Stimulated activated CD8-positive, alpha-beta memory T cell treated with anti-CD3 and anti-CD28 coated beads, Interleukin-7, amount 100 ng/mL, for 4 hours (primary cell): Measurements from ENCODE around the gene HDAC5.
"Not testable (repeated sequence)": the region's sequence is repeated elsewhere in the genome, so short reads cannot be mapped to it uniquely, and the experiment has no call there.

Source experiments
- DNase-seq, 2 donors: peaks; one replicate each; pipeline ENCODE4 v3.0.0-alpha.2; 2020; ENCODE audit warnings: low read depth in 2 of 2

Gene HDAC5

DNA sequence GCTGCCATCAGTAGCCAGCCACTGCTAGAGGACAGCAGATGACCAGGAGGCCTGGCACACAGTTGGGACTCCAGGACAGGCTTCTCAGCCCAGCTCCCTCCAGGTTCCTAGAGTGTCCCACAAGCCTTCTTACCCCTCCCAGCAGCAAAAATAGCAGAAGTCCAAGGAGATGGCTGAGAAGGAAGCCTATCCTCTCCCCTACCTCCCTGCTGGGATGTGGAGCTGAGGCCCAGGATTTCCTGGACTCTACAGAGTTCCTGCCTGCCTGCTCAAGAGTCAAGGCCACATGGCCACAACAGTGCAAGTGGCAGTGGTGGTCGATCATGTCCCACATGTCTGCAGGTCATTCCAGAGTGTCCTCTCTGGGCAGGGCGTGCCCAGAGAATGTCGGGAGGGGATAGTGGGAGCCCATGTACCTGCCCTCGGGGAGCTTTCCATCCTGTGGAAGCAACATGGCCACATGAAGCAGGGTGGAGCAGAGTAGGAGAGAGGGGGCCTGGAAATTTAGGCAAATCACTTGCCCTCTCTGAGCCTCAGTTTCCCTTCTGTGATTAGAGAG, 10.6 kb upstream of the HDAC5 start:
- no peak for DNase-seq

DNA sequence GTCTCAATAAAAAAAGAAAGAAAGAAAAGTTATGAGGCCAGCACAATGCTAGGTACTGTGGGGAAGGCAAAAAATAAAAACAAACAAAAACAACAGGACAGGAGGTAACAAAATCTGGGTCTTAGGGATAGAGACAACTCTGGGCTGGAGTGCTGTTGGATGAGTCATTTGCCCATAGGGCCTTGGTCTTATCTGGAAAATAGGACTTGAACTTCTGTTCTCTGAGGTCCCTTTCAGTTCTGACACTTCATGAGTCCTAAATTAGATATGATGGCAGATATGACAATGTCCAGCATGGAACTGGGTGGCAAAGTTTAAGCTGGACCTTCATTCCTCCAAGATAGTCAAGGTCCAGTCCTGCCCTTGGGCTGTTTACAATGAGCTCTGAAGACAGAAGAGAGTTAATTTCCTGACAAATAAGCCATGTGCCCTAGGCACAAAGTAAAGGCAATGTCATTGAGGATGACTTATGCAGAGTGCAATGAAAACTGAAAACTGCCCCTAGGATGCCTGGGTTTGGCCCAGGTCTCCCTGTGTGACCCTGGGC, 8.9 kb upstream of the HDAC5 start:
- DNase-seq = no peak

GRCh38 chr17:44131372-44131771, 7.9 kb upstream of the HDAC5 start:
- DNase-seq = not testable (repeated sequence)

GRCh38 chr17:44130693-44131349, 7.4 kb upstream of the HDAC5 start:
- no peak for DNase-seq

- no peak for DNase-seq
These were observed 4.9 kb upstream of the HDAC5 start for GRCh38 chr17:44128383-44128782.

DNA sequence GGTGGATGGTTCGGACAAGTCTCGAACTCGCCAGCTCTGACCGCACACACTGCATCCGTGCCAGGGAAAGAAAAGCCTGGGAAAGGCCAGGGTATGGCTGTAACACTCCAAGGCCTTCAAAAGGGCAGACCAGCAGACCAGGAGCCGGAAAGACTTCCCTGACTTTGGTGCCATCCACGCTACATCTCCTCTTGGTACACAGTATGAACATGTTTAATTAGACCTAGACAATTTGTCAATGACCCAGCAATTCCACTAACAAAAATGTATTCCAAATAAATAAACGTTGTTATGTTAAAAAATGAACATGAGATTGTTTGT, 637 bp upstream of the HDAC5 start:
- DNase-seq = no peak

DNA sequence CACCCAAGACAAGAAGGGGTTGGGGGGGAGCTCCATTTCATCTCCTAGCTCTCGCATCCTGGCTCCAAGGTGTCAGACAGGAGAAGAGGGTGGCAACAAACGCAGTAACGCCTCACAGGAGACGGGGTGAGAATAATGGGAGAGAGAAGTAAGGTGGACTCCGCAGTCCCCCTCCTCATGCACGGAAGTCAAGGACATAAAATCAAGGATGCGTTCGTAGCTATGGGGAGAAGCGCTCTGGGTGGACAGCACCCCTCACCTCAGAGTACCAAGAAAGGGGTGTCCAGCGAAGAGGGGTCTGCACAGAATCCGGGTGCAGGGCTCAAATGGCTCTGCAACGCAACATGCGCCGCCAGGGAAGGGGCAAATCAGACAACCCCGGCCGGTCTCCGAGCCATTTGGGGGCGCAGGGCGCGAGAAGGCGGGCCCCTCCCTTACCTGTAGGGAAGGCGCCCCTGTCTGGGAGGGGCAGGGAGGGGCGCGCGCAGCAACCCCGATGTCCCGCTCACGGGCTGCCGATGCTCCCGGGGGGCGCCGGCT, 555 bp downstream of the HDAC5 start:
- DNase-seq = no peak

DNA sequence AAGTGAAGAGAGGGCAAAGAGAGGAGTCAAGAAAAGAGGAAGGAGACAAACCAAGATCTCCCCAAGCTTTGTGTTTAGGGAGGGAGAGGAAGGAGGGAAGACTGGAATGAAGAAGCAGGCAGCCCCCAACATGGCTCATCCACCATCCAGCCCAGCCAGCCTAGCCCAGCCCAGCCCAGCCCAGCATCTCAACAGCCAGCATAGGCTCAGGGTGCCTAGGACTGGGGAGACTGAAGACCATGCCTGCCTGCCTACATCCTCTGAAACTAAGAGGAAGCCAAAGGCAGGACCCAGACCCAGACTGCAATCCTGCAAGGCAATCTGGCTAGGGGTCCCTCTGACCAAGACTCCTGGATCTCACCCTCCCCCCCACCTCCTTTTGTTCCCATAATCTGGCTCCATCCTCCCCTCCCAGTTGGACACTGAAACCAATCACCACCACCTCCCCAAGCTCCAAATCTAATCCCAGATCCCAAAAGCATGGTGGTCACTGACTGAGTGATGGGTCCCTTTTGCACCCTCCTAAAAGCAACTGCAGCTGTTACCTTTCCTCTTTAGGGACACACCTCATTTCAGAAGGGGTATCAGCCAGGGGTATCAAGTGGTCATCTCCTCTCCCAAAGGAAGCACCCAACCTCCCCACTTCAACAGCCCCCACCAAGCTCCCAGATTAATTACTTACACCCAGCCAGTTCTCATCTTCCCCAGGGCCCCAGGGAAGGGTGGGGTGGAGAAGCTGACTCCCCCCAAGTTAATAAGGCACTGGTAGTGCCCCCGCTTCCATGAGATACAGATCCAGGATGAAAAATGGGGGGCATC, 1.2 kb downstream of the HDAC5 start:
- no peak for DNase-seq

DNA sequence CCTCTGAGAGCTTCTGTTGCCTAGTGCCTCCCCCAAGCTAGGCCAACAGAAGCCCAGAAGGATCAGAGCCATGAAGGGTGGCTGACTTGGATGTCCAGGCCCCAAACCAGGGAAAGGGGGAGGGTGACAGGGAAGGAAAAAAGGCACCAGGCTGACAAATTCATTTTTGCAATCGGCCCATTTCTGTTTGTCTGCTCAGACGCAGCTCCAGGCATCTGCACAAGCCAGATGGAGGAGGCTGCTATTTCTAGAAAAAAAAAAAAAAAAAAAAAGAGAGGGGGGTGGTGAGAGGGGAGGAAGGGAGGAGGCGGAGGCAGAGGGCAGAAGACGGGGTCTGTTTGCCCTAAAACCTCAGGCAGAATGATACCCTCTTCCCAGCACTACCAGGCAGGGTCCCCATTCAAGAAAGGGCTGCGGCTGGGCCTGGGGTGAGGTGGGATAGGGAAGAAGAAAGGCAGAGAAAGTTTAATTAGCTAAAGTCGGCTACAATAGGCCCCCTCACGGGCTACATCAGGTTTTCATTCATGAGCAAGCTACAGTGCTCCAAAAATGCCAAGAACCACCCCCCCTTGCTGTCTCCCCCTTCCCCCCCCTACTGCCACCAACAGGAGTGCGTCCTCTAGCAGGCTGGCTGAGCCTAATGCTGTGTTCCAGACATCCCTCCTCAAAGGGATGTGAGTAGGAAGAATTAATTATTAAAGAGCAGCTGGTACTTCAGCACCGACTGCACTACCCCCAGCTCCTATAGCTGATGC, 2.4 kb downstream of the HDAC5 start:
- DNase-seq = no peak

DNA sequence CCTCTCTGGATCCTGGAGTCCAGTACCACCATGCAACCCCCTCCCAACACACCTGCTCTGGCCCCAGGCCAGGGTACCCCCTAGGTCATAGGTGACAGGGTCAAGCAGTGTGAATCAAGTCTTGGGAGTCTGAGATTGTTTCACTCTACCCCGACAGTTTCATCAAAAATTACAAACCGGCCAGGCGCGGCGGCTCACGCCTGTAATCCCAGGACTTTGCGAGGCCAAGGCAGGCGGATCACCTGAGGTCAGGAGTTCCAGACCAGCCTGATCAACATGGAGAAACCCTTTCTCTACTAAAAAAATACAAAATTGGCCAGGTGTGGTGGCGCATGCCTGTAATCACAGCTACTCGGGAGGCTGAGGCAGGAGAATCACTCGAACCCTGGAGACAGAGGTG, 3.2 kb downstream of the HDAC5 start:
- not testable (repeated sequence) for DNase-seq

DNA sequence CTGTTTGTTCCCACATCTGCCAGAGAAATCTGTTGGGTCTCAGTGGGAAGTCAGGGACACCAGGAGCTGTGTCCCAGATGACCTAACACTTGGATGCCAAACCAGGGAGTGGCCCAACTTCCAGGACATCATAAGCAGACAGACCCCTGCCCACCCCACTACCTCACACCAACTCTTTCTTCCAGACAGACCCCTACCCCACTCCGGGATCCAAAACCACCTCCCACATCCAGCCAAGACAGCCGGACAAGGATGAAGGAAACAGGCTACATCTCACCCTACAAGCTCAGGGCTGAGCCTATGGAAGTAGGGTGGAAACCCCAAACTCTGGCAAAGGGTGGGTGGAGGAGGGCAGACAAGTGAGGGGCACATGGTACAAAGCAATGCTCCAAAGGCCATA, 3.6 kb downstream of the HDAC5 start:
- no peak for DNase-seq

- no peak for DNase-seq
These were observed 4.4 kb downstream of the HDAC5 start for GRCh38 chr17:44119062-44119461.

DNA sequence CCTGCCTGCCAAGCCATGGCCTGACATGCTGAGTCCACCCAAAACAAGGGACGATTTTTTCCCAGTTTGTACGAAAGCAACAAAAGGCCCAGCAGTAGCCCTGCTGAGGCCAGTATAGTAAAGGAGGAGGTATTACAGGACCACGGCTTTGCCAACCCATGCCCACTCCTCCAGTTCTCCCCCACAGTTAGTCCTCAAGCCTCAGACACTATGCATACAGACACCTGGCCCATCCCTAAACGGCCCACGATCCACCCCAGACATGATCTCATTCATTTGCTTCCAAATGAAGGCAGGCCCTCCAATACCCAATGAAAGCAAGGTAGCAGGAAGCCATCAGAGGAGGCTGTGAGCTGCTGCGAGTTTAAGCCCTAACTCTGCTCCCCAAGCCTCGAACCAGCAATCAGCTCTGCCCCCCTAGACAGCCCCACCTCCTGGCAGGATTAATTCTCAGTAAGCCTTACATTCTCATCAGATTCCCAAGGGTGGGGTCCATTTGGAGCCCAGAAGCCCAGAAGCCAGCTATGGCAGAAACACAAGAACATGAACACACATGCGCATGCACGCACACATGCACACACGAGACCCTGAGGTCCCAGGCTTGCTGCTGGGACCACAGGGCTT, 4.9 kb downstream of the HDAC5 start:
- DNase-seq = no peak

DNA sequence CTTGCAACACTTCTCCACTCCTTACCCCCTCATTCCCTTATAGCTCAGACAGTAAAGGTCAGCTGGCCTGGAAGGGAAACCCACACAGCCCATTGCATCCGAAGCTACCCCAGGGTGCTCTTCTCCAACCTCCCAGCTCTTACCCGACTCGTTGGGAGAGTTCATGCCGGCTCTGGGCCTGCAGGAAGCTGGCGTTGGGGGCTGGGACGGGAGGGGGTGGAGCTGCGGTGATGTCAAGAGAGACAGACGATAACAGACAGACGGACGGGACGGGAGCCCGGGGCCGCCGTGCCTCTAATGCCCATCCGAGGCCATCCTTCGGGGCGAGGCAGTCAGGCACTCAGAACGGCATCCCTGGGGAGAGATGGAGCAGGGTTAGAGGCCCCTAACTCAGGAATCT, 6.1 kb downstream of the HDAC5 start:
- no peak for DNase-seq

- DNase-seq = no peak
These were observed 7.6 kb downstream of the HDAC5 start for GRCh38 chr17:44115585-44116415.

GRCh38 chr17:44113868-44114840, 9.3 kb downstream of the HDAC5 start:
- no peak for DNase-seq

DNA sequence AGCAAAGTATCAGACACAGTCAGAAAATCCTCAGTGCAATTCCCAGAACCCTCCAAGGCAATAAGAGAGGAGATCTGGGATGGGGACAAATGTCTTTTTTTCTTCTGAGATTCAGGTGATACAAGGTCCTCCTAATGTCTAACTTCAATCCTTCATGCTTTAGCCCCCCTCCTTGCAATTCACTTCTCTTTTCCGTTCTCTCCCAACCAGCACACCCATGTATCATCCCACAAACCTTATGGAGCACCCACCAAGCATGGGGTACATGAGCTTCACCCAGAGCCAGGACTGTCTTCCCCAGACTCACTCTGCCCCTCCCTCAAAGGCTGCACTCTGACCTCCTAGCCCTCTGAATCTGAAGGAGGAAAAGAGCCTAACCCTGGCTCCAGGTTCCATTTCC, 10.1 kb downstream of the HDAC5 start:
- no peak for DNase-seq

DNA sequence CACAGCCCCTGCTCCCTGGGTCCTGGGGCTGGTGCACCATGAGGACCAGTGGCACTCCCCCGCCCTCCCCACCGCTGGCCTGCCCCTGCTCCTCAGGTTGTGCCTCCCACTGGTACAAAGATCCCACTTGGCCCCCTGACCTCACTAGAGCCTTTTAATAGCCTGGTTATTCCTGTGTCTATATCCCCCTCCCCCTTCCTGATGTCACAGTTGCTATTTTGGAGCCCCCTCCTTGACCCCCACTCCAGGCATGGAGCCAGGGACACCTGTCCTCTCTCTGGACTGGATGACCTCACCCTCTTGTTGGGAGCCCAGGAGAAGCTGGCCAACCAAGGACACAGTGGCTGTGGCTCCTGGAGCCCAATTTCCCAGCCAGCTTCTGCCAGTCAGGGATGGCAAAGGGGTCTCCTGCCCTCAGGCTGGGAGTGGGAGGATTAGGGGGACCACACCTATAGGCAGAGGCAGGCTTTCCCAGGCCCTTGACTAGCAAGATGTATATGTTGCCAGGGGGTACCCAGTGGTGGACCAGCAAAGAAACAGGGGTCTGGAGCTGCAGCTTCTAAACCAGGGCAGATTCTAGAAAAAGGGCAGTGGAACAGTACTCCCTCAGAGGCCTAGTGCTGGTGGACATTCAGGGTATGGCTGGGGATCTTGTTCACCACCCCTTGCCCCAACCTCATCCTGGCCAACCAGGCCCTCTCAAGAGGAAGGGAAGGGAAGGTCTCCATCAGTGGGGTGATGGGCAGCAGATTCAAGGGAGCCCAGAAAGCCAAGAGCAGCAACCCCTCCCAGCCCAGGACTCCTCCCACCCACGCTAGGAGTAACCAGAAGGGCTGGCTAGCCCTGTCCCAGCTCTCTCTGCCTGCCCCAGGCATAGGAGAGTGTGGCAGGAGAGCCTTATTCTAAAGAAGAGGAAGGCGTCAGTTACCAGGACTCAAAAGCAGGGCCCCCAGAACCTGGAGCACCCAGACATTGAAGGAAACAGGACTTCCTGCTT, 10.9 kb downstream of the HDAC5 start:
- no peak for DNase-seq
